ENCODE data around the gene ABCA3.

- TF ChIP-seq MXI1 (conservative IDR thresholded peaks at IDR 0.05; ENCODE audit: poor library complexity, severe bottlenecking) (no peak), EP300 (conservative IDR thresholded peaks at IDR 0.05; ENCODE audit: poor library complexity, severe bottlenecking) (no peak), EZH2 (IDR thresholded peaks at IDR 0.05; ENCODE audit: borderline replicate concordance, insufficient read depth, low read length, poor library complexity, severe bottlenecking) (no peak), CTCF (IDR thresholded peaks at IDR 0.05; ENCODE audit: poor library complexity, severe bottlenecking) (no peak)
Measured at GRCh38 chr16:2284797-2285576, 55.5 kb downstream of the ABCA3 start.
